Right atrium auricular region (tissue), 2 donors: ENCODE measurements around the gene CUX1. TPM values are rescaled to one million over a fixed set of nuclear protein-coding genes. Genes with fewer than 3 reads are reported as not detected.

Source experiments
- DNase-seq: peaks from one replicate; pipeline ENCODE4 v3.0.0-alpha.2; 2019; ENCODE audit warnings: low spot score
- H3K27ac ChIP-seq, 2 donors: fragments of 200-600 bp; sonication (generic); 1 replicate in 1 of 2; 2 replicates in 1 of 2; pipeline ENCODE4 v1.5.1; 2016 to 2019
- H3K27me3 ChIP-seq, 2 donors: fragments of 200-600 bp; sonication (generic); one replicate each; pipeline versions ENCODE4 v1.5.1 to v1.6.0; 2017 to 2019
- H3K36me3 ChIP-seq: fragments of 200-600 bp; sonication (generic); one replicate; pipeline ENCODE4 v1.5.1; 2016
- H3K4me1 ChIP-seq, 2 donors: fragments of 200-600 bp; sonication (generic); one replicate each; pipeline versions ENCODE4 v1.5.1 to v1.6.0; 2017 to 2019
- H3K4me3 ChIP-seq, 2 donors: fragments of 200-600 bp; sonication (generic); 1 replicate in 1 of 2; 2 replicates in 1 of 2; pipeline ENCODE4 v1.5.1; 2017 to 2019; ENCODE audit warnings: mild to moderate bottlenecking in 1 of 2, moderate library complexity in 1 of 2
- H3K9me3 ChIP-seq, 2 donors: fragments of 200-600 bp; sonication (generic); one replicate each; pipeline ENCODE4 v1.5.1; 2019
- total RNA-seq, 2 donors: library from RNA; depleted of rRNA; stranded (reverse); fragments of >200 nt; gene quantifications; one replicate each; pipeline ENCODE4 v1.1.0, GENCODE V29; 2016
- TF ChIP-seq, protein P1 (sequence below), 2 donors: fragments of 200-600 bp; sonication (generic); IDR thresholded peaks; one replicate each; pipeline ENCODE4 v1.5.1; 2019; ENCODE audit warnings: antibody characterized with exemption in 2 of 2

The CUX1 gene
- total RNA-seq, 2 donors from 2014 or later: 71.1 to 94.4 TPM

DNA sequence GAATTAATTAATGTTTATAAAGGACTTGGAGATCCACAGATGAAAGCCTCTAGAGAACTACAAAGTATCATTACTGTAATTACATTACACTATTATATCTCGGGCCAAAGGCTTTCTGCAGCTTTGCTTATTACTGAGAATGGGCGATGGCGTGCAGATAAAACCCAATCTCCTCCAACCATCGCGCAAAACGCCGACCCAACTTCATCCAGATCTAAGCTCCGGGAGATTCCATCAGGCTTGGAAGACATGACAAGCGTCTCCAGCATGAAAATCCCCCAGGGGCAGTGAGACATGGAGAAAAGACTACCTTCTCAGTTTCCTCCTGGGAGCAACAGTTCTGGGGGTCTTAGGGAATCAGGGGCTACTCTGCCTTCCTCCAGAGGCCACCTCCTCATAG, 42.2 kb upstream of the CUX1 start:
- no peak for DNase-seq
- no peak overlapping the region for H3K27ac ChIP-seq
- no peak overlapping the region for H3K4me3 ChIP-seq
- no peaks in the 10 kb centered on the region for H3K4me1 ChIP-seq
- TF ChIP-seq, protein P1, sequence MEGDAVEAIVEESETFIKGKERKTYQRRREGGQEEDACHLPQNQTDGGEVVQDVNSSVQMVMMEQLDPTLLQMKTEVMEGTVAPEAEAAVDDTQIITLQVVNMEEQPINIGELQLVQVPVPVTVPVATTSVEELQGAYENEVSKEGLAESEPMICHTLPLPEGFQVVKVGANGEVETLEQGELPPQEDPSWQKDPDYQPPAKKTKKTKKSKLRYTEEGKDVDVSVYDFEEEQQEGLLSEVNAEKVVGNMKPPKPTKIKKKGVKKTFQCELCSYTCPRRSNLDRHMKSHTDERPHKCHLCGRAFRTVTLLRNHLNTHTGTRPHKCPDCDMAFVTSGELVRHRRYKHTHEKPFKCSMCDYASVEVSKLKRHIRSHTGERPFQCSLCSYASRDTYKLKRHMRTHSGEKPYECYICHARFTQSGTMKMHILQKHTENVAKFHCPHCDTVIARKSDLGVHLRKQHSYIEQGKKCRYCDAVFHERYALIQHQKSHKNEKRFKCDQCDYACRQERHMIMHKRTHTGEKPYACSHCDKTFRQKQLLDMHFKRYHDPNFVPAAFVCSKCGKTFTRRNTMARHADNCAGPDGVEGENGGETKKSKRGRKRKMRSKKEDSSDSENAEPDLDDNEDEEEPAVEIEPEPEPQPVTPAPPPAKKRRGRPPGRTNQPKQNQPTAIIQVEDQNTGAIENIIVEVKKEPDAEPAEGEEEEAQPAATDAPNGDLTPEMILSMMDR (IDR thresholded peaks at IDR 0.05): no peak
- no peaks in the 10 kb centered on the region for H3K27me3 ChIP-seq
- H3K9me3 ChIP-seq: no peaks in the 10 kb centered on the region
- H3K36me3 ChIP-seq: no peaks in the 10 kb centered on the region

DNA sequence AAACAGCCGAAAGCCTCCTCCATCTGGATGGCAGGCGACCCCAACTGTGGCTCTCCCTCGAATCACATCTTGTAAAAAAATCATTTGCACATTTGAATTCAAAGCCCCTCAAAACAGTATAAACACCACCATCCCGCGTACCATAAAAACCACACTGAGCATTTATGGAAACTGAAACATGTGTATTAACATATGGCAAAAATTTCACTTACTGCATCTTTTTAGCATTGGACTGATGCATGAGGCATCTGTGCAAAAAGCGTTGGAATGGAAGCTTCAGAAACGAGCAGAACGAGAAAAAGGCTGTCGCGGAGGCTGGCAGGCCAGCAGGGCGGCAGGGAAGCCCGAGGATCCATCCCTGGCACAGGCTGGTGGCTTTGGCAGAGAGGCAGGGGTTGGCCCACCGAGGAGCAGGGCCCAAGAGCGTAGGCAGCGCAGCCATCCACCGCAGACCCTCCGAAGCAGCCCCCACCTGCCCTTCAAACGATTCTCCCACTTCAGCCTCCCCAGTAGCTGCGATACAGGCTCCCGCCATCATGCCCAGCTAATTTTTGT, 39.3 kb upstream of the CUX1 start:
- TF ChIP-seq, protein P1 (IDR thresholded peaks at IDR 0.05): no peak
- H3K4me3 ChIP-seq: no peak overlapping the region
- no peak for DNase-seq

DNA sequence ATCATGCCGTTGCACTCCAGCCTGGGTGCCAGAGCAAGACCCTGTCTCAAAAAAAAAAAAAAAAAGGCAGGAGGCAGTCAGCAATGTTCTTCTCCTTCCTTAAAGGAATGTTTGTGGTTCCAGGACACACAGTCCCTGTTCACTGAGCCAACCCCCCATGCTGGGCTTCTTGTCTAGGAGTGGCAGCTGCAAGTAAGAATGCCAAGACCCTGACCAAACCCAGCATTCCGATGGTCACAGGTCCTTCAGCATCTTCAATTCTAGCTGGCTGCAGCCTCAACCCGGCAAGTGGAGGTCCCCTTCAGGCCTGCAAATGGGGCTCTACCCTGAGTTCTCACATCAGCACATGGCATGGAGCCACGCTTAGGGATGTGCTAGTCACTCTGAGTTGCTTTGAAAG, 38.2 kb upstream of the CUX1 start:
- no peak for DNase-seq
- Histone ChIP-seq H3K4me3 (no peak overlapping the region), H3K27ac (no peak overlapping the region), H3K9me3 (no peaks in the 10 kb centered on the region), H3K36me3 (no peaks in the 10 kb centered on the region), H3K27me3 (no peaks in the 10 kb centered on the region), H3K4me1 (peaks cover 0 to 12% of the 10 kb centered on the region in 2 donors)
- TF ChIP-seq, protein P1 (IDR thresholded peaks at IDR 0.05): no peak

More for the DNA sequence above, 39.3 kb upstream of the CUX1 start:
- no peaks in the 10 kb centered on the region for H3K27me3 ChIP-seq
- no peaks in the 10 kb centered on the region for H3K36me3 ChIP-seq
- no peaks in the 10 kb centered on the region for H3K9me3 ChIP-seq
- peaks cover 0 to under 1% of the 10 kb centered on the region in 2 donors for H3K4me1 ChIP-seq
- no peak overlapping the region for H3K27ac ChIP-seq

DNA sequence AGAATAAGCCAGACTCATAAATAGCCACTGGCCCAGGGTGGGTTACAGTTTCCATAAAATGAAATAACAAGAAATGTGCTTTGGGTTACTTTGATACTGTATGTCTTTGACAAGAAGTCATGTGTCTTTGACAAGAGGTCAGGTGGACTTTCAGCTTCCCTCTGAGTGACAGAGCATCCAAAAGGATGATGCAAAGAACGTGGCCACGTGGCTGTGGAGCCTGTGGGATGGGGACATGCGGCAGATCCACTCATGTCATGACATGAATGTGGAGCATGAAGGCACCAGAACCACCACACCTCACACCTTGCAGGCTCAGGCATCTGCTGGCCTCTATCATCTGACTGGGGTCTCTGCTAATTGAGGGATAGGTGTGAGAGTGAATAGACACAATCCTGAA, 37.1 kb upstream of the CUX1 start:
- no peak for DNase-seq
- H3K36me3 ChIP-seq: no peaks in the 10 kb centered on the region
- H3K4me1 ChIP-seq: peaks cover 0 to 20% of the 10 kb centered on the region in 2 donors
- H3K9me3 ChIP-seq: no peaks in the 10 kb centered on the region
- no peaks in the 10 kb centered on the region for H3K27me3 ChIP-seq
- TF ChIP-seq, protein P1 (IDR thresholded peaks at IDR 0.05): no peak
- H3K4me3 ChIP-seq: no peak overlapping the region
- no peak overlapping the region for H3K27ac ChIP-seq

DNA sequence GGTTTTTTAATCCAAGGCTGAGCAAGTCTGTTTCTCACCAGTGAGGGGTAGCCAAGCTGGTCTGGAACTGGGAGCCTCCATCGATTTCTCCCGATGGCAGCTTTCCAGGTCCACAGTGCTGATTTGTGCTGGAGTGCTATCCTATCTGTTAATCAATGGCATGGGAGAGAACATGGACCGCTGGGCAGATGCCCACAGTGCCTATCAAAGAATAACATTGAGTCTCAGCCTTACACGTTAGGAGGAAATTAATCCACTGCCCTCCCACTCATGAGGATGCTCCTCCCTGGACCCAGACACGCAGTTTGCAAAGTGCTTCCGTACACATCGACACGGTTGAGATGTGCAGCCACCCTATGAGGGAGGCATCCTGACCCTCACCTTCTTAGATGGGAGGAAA, 36.0 kb upstream of the CUX1 start:
- no peak overlapping the region for H3K27ac ChIP-seq

More for the DNA sequence above, 36.0 kb upstream of the CUX1 start:
- H3K9me3 ChIP-seq: no peaks in the 10 kb centered on the region
- no peaks in the 10 kb centered on the region for H3K36me3 ChIP-seq
- no peak for DNase-seq
- H3K27me3 ChIP-seq: no peaks in the 10 kb centered on the region
- peaks cover 0 to 20% of the 10 kb centered on the region in 2 donors for H3K4me1 ChIP-seq
- no peak overlapping the region for H3K4me3 ChIP-seq
- TF ChIP-seq, protein P1 (IDR thresholded peaks at IDR 0.05): no peak
